ENCODE results near the gene MIS18BP1.

Gene MIS18BP1

GRCh38 chr14:45212231-45212630 is 40.8 kb downstream of the MIS18BP1 start:
- TF ChIP-seq EZH2 (optimal IDR thresholded peaks at IDR 0.05; ENCODE audit: low read depth, low read length) (no peak), EZH2phosphoT487 (IDR thresholded peaks at IDR 0.05; ENCODE audit: low read length) (no peak), CTCF (IDR thresholded peaks at IDR 0.05; ENCODE audit: low read length) (no peak)
- Histone ChIP-seq H3K36me3 (replicated peaks; ENCODE audit: insufficient read depth, low read length) (no peaks in the 10 kb centered on the region), H3K9me2 (replicated peaks; ENCODE audit: insufficient read depth, low read length) (no peaks in the 10 kb centered on the region), H3K27me3 (replicated peaks; ENCODE audit: insufficient read depth, low read length) (no peaks in the 10 kb centered on the region), H3K9ac (ENCODE audit: low read length) (no peak overlapping the region), H4K20me1 (ENCODE audit: insufficient read depth, low read length) (no peaks in the 10 kb centered on the region), H3K9me3 (replicated peaks; ENCODE audit: insufficient read depth, low read length) (no peaks in the 10 kb centered on the region), H3K4me3 (ENCODE audit: low read length) (no peak overlapping the region), H3K27ac (ENCODE audit: low read length) (no peak overlapping the region), H3K4me1 (ENCODE audit: low read length) (no peaks in the 10 kb centered on the region), H3K4me2 (ENCODE audit: low read depth, low read length) (no peak overlapping the region), H3F3A (ENCODE audit: insufficient read depth, low read length) (no peaks in the 10 kb centered on the region), H2AFZ (ENCODE audit: low read length) (no peak overlapping the region), H3K79me2 (ENCODE audit: low read length) (no peaks in the 10 kb centered on the region)
- no peak for DNase-seq

- no peak overlapping the region for H2AFZ ChIP-seq (ENCODE audit: low read length)
- H3K9me3 ChIP-seq (replicated peaks; ENCODE audit: insufficient read depth, low read length) = no peaks in the 10 kb centered on the region
- no peaks in the 10 kb centered on the region for H3K79me2 ChIP-seq (ENCODE audit: low read length)
- no peaks in the 10 kb centered on the region for H3K27me3 ChIP-seq (replicated peaks; ENCODE audit: insufficient read depth, low read length)
- no peaks in the 10 kb centered on the region for H3K9me2 ChIP-seq (replicated peaks; ENCODE audit: insufficient read depth, low read length)
- H3K27ac ChIP-seq (ENCODE audit: low read length) = no peak overlapping the region
- H3K4me1 ChIP-seq (ENCODE audit: low read length) = no peaks in the 10 kb centered on the region
- no peak overlapping the region for H3K4me2 ChIP-seq (ENCODE audit: low read depth, low read length)
- H4K20me1 ChIP-seq (ENCODE audit: insufficient read depth, low read length) = no peaks in the 10 kb centered on the region
- TF ChIP-seq CTCF (IDR thresholded peaks at IDR 0.05; ENCODE audit: low read length) (no peak), EZH2phosphoT487 (IDR thresholded peaks at IDR 0.05; ENCODE audit: low read length) (no peak), EZH2 (optimal IDR thresholded peaks at IDR 0.05; ENCODE audit: low read depth, low read length) (no peak)
- H3K36me3 ChIP-seq (replicated peaks; ENCODE audit: insufficient read depth, low read length) = no peaks in the 10 kb centered on the region
- H3K9ac ChIP-seq (ENCODE audit: low read length) = no peak overlapping the region
- H3K4me3 ChIP-seq (ENCODE audit: low read length) = no peak overlapping the region
- H3F3A ChIP-seq (ENCODE audit: insufficient read depth, low read length) = no peaks in the 10 kb centered on the region
- DNase-seq = no peak
Measured at GRCh38 chr14:45211295-45211694, 41.7 kb downstream of the MIS18BP1 start.

GRCh38 chr14:45210159-45210558 is 42.8 kb downstream of the MIS18BP1 start:
- H3K27me3 ChIP-seq (replicated peaks; ENCODE audit: insufficient read depth, low read length) = no peaks in the 10 kb centered on the region
- H2AFZ ChIP-seq (ENCODE audit: low read length) = no peak overlapping the region
- no peak overlapping the region for H3K4me2 ChIP-seq (ENCODE audit: low read depth, low read length)
- no peak overlapping the region for H3K4me3 ChIP-seq (ENCODE audit: low read length)
- no peak for DNase-seq
- no peaks in the 10 kb centered on the region for H3K79me2 ChIP-seq (ENCODE audit: low read length)
- H3K9ac ChIP-seq (ENCODE audit: low read length) = no peak overlapping the region
- TF ChIP-seq CTCF (IDR thresholded peaks at IDR 0.05; ENCODE audit: low read length) (no peak), EZH2 (optimal IDR thresholded peaks at IDR 0.05; ENCODE audit: low read depth, low read length) (no peak), EZH2phosphoT487 (IDR thresholded peaks at IDR 0.05; ENCODE audit: low read length) (no peak)
- no peaks in the 10 kb centered on the region for H3K9me3 ChIP-seq (replicated peaks; ENCODE audit: insufficient read depth, low read length)
- no peak overlapping the region for H3K27ac ChIP-seq (ENCODE audit: low read length)
- no peaks in the 10 kb centered on the region for H3F3A ChIP-seq (ENCODE audit: insufficient read depth, low read length)
- H4K20me1 ChIP-seq (ENCODE audit: insufficient read depth, low read length) = no peaks in the 10 kb centered on the region
- no peaks in the 10 kb centered on the region for H3K9me2 ChIP-seq (replicated peaks; ENCODE audit: insufficient read depth, low read length)
- no peaks in the 10 kb centered on the region for H3K4me1 ChIP-seq (ENCODE audit: low read length)
- no peaks in the 10 kb centered on the region for H3K36me3 ChIP-seq (replicated peaks; ENCODE audit: insufficient read depth, low read length)
